H9 (cell line): Measurements from ENCODE around the gene ST6GAL1. TPM values are rescaled to one million over a fixed set of nuclear protein-coding genes. Genes with fewer than 3 reads are reported as not detected.

Experiments used
- DNase-seq: peaks from one replicate; pipeline ENCODE4 v3.0.0-alpha.2; 2017
- H2AFZ ChIP-seq: one replicate; pipeline ENCODE4 v1.6.1; 2013; ENCODE audit warnings: mild to moderate bottlenecking, low read length, control low read depth, moderate library complexity
- H2AK5ac ChIP-seq: 2 replicates; pipeline ENCODE4 v1.6.1; 2013; ENCODE audit warnings: low read length, control low read depth, mixed read lengths; ENCODE audit not compliant: insufficient read length
- H2BK120ac ChIP-seq: one replicate; pipeline ENCODE4 v1.6.1; 2013; ENCODE audit warnings: low read depth, mild to moderate bottlenecking, low read length, control low read depth, inconsistent platforms; ENCODE audit not compliant: poor library complexity, severe bottlenecking
- H2BK12ac ChIP-seq: 2 replicates; pipeline ENCODE4 v1.6.1; 2013; ENCODE audit warnings: low read length, control low read depth, mixed read lengths, low read depth; ENCODE audit not compliant: insufficient read length
- H2BK15ac ChIP-seq: 2 replicates; pipeline ENCODE4 v1.6.1; 2013; ENCODE audit warnings: low read depth, low read length, control low read depth
- H2BK20ac ChIP-seq: one replicate; pipeline ENCODE4 v1.6.1; 2013; ENCODE audit warnings: low read depth, mild to moderate bottlenecking, low read length, control low read depth, inconsistent platforms; ENCODE audit not compliant: poor library complexity, severe bottlenecking
- H2BK5ac ChIP-seq: 2 replicates; pipeline ENCODE4 v1.6.1; 2013; ENCODE audit warnings: low read length, control low read depth, mixed read lengths; ENCODE audit not compliant: insufficient read length
- H3K14ac ChIP-seq: 2 replicates; pipeline ENCODE4 v1.6.1; 2013; ENCODE audit warnings: low read length, control low read depth; ENCODE audit not compliant: insufficient read depth
- H3K18ac ChIP-seq: 2 replicates; pipeline ENCODE4 v1.6.1; 2013; ENCODE audit warnings: low read depth, mild to moderate bottlenecking, mixed read lengths, low read length, control low read depth; ENCODE audit not compliant: insufficient read length
- H3K23ac ChIP-seq: 2 replicates; pipeline ENCODE4 v1.6.1; 2013; ENCODE audit warnings: low read length, control low read depth, mixed read lengths, low read depth; ENCODE audit not compliant: insufficient read length
- H3K23me2 ChIP-seq: 2 replicates; pipeline ENCODE4 v1.6.1; 2013; ENCODE audit warnings: low read depth, mild to moderate bottlenecking, mixed read lengths, low read length, control low read depth; ENCODE audit not compliant: insufficient read length, poor library complexity, severe bottlenecking
- H3K27ac ChIP-seq: 2 replicates; pipeline ENCODE4 v1.5.1; 2013; ENCODE audit warnings: low read length, control low read depth, mixed read lengths, low read depth; ENCODE audit not compliant: insufficient read length
- H3K27me3 ChIP-seq: 2 replicates; pipeline ENCODE4 v1.6.1; 2013; ENCODE audit warnings: low read length, control low read depth, inconsistent platforms; ENCODE audit not compliant: insufficient read depth
- H3K4ac ChIP-seq: 2 replicates; pipeline ENCODE4 v1.6.1; 2013; ENCODE audit warnings: low read depth, mild to moderate bottlenecking, control low read depth, inconsistent platforms, low read length, moderate library complexity
- H3K4me1 ChIP-seq: 2 replicates; pipeline ENCODE4 v1.6.1; 2013; ENCODE audit warnings: low read length, control low read depth, inconsistent platforms; ENCODE audit not compliant: insufficient read depth
- H3K4me2 ChIP-seq: 2 replicates; pipeline ENCODE4 v1.6.1; 2013; ENCODE audit warnings: low read length, control low read depth, mixed read lengths; ENCODE audit not compliant: insufficient read length, insufficient read depth
- H3K56ac ChIP-seq: 2 replicates; pipeline ENCODE4 v1.6.1; 2013; ENCODE audit warnings: low read depth, mild to moderate bottlenecking, mixed read lengths, low read length, control low read depth; ENCODE audit not compliant: insufficient read length
- H3K79me1 ChIP-seq: 2 replicates; pipeline ENCODE4 v1.6.1; 2013; ENCODE audit warnings: low read depth, mild to moderate bottlenecking, moderate library complexity, low read length, control low read depth, inconsistent platforms; ENCODE audit not compliant: insufficient read depth, poor library complexity, severe bottlenecking
- H3K79me2 ChIP-seq: 2 replicates; pipeline ENCODE4 v1.6.1; 2013; ENCODE audit warnings: low read length, control low read depth, inconsistent platforms; ENCODE audit not compliant: insufficient read depth
- H3K9ac ChIP-seq: 2 replicates; pipeline ENCODE4 v1.6.1; 2013; ENCODE audit warnings: low read length, control low read depth, mixed read lengths; ENCODE audit not compliant: insufficient read length; ENCODE audit errors: extremely low read depth
- H3K9me3 ChIP-seq: one replicate; pipeline ENCODE4 v1.6.1; 2013; ENCODE audit warnings: low read depth, low read length, inconsistent platforms; ENCODE audit not compliant: control insufficient read depth
- H3T11ph ChIP-seq: one replicate; pipeline ENCODE4 v1.6.1; 2013; ENCODE audit warnings: mild to moderate bottlenecking, low read length, control low read depth, inconsistent platforms
- H4K20me1 ChIP-seq: one replicate; pipeline ENCODE4 v1.6.1; 2013; ENCODE audit not compliant: control insufficient read depth, insufficient read length, insufficient read depth
- H4K5ac ChIP-seq: 2 replicates; pipeline ENCODE4 v1.6.1; 2013; ENCODE audit warnings: low read depth, mild to moderate bottlenecking, mixed read lengths, low read length, control low read depth; ENCODE audit not compliant: insufficient read length
- H4K8ac ChIP-seq: replicated peaks from 2 replicates; pipeline ENCODE4 v1.6.1; 2013; ENCODE audit warnings: low read length, control low read depth, mixed read lengths, low read depth; ENCODE audit not compliant: insufficient read length
- H4K91ac ChIP-seq: 2 replicates; pipeline ENCODE4 v1.6.1; 2013; ENCODE audit warnings: low read depth, mild to moderate bottlenecking, moderate library complexity, mixed read lengths, low read length, control low read depth; ENCODE audit not compliant: insufficient read length
- H3K27ac Mint-ChIP-seq, 3 experiments: 2 replicates in 2 of 3; 3 replicates in 1 of 3; pipeline ENCODE4 v1.8.0; 2020 to 2021; ENCODE audit warnings: mixed read lengths in 3 of 3, mild to moderate bottlenecking in 1 of 3, moderate library complexity in 1 of 3
- H3K27me3 Mint-ChIP-seq: 2 replicates; pipeline ENCODE4 v1.8.0; 2021; ENCODE audit warnings: low read depth, mild to moderate bottlenecking, moderate library complexity, mixed read lengths
- H3K36me3 Mint-ChIP-seq, 3 experiments: 2 replicates in 2 of 3; 3 replicates in 1 of 3; pipeline ENCODE4 v1.8.0; 2020 to 2021; ENCODE audit warnings: low read depth in 3 of 3, mixed read lengths in 3 of 3; ENCODE audit not compliant: insufficient read depth in 1 of 3
- H3K4me1 Mint-ChIP-seq, 2 experiments: 2 replicates each; pipeline ENCODE4 v1.8.0; 2020; ENCODE audit warnings: mixed read lengths in 2 of 2
- H3K4me3 Mint-ChIP-seq, 2 experiments: 2 replicates in 1 of 2; 3 replicates in 1 of 2; pipeline ENCODE4 v1.8.0; 2020 to 2021; ENCODE audit warnings: mild to moderate bottlenecking in 2 of 2, mixed read lengths in 2 of 2, moderate library complexity in 1 of 2
- H3K9me3 Mint-ChIP-seq, 2 experiments: 2 replicates in 1 of 2; 3 replicates in 1 of 2; pipeline ENCODE4 v1.8.0; 2020; ENCODE audit warnings: mild to moderate bottlenecking in 2 of 2, mixed read lengths in 2 of 2, moderate library complexity in 1 of 2
- WGBS: extraction: QIAGEN DNeasy Blood & Tissue Kit; methylation state at CpG from one replicate; pipeline ENCODE4 v1.1.7; 2013; ENCODE audit warnings: missing lambda C conversion rate, low lambda C conversion rate, mixed read lengths; ENCODE audit not compliant: insufficient read length; ENCODE audit errors: extremely low coverage; 5-methylcytosine and 5-hydroxymethylcytosine counted together
- total RNA-seq: library from RNA; stranded (reverse); gene quantifications from 2 replicates; pipeline ENCODE4 v1.2.1, GENCODE V29; 2021
- TF ChIP-seq, protein P1 (sequence below): fragments of 200-600 bp; sonication (generic); conservative IDR thresholded peaks from 3 replicates; pipeline ENCODE4 v1.8.0; 2021; ENCODE audit warnings: antibody characterized with exemption, mild to moderate bottlenecking

ST6GAL1 gene
- total RNA-seq, 1 experiment from 2014 or later, result 139 TPM

DNA sequence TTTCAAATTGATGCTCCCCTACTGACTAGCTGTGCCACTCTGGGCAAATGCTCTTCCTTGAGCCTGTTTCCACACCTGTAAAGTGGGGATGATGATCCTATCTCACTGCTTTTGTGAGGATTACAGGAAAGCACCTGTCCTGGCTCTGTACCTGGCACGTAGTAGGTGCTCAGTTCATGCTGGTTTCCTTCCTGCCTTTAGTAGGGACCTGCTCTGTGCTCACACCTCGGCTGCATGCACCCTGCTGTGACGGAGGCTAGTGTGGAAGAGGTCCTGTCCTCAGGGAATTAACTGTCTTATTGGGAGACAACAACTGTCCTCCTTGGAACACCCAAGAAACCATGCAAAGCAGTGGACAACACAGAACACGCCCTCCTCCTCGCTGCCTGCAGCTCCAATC, 147.2 kb downstream of the ST6GAL1 start:
- no peak overlapping the region for H2BK120ac ChIP-seq

More for the DNA sequence above, 147.2 kb downstream of the ST6GAL1 start:
- WGBS, result no CpG with 5 or more reads among the region's 5 CpGs
- no peak overlapping the region for H2BK20ac ChIP-seq
- no peak overlapping the region for H2BK12ac ChIP-seq
- H3K4me2 ChIP-seq, result no peak overlapping the region
- peaks cover 3% of the 10 kb centered on the region; the same call in 1 of the 2 replicates for H3K4me1 ChIP-seq
- H3K4ac ChIP-seq, result no peak overlapping the region
- no peaks in the 10 kb centered on the region for H3K79me2 ChIP-seq
- H3K14ac ChIP-seq, result no peak overlapping the region
- no peaks in the 10 kb centered on the region for H3K23me2 ChIP-seq
- no peak overlapping the region for H4K91ac ChIP-seq
- H4K8ac ChIP-seq, result no peak overlapping the region
- no peaks in the 10 kb centered on the region for H4K20me1 ChIP-seq
- H3K27me3 Mint-ChIP-seq, result no peaks in the 10 kb centered on the region
- H4K5ac ChIP-seq, result no peak overlapping the region
- TF ChIP-seq, protein P1, sequence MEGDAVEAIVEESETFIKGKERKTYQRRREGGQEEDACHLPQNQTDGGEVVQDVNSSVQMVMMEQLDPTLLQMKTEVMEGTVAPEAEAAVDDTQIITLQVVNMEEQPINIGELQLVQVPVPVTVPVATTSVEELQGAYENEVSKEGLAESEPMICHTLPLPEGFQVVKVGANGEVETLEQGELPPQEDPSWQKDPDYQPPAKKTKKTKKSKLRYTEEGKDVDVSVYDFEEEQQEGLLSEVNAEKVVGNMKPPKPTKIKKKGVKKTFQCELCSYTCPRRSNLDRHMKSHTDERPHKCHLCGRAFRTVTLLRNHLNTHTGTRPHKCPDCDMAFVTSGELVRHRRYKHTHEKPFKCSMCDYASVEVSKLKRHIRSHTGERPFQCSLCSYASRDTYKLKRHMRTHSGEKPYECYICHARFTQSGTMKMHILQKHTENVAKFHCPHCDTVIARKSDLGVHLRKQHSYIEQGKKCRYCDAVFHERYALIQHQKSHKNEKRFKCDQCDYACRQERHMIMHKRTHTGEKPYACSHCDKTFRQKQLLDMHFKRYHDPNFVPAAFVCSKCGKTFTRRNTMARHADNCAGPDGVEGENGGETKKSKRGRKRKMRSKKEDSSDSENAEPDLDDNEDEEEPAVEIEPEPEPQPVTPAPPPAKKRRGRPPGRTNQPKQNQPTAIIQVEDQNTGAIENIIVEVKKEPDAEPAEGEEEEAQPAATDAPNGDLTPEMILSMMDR, result no peak
- H2BK5ac ChIP-seq, result no peak overlapping the region
- H3K27ac Mint-ChIP-seq, result peak overlapping the region in 2 of 3 experiments; percentile 15 to 69; a peak in 1 of 7 replicates
- H3K23ac ChIP-seq, result no peak overlapping the region
- H3K4me3 Mint-ChIP-seq, result no peak overlapping the region
- H3K27ac ChIP-seq, result no peak overlapping the region
- peaks cover 40 to 63% (median 57%) of the 10 kb centered on the region in 3 experiments for H3K36me3 Mint-ChIP-seq
- no peak overlapping the region for H3T11ph ChIP-seq
- no peaks in the 10 kb centered on the region for H3K9me3 ChIP-seq
- H2AK5ac ChIP-seq, result no peak overlapping the region
- H3K9me3 Mint-ChIP-seq, result no peaks in the 10 kb centered on the region
- H3K27me3 ChIP-seq, result no peaks in the 10 kb centered on the region
- no peak overlapping the region for H2BK15ac ChIP-seq
- no peak for DNase-seq
- H2AFZ ChIP-seq, result no peak overlapping the region
- H3K56ac ChIP-seq, result no peak overlapping the region
- peaks cover 33 to 34% of the 10 kb centered on the region in 2 experiments for H3K4me1 Mint-ChIP-seq
- no peaks in the 10 kb centered on the region for H3K79me1 ChIP-seq
- no peak overlapping the region for H3K18ac ChIP-seq
- H3K9ac ChIP-seq, result no peak overlapping the region
